GM18870 (cell line): ENCODE data around the gene HLF.

ENCODE experiments used
- ATAC-seq: cut with Tn5 transposase; IDR thresholded peaks from one replicate; pipeline ENCODE4 v1.9.1; 2021; ENCODE audit warnings: moderate library complexity; ENCODE audit not compliant: unreplicated experiment

HLF gene

DNA sequence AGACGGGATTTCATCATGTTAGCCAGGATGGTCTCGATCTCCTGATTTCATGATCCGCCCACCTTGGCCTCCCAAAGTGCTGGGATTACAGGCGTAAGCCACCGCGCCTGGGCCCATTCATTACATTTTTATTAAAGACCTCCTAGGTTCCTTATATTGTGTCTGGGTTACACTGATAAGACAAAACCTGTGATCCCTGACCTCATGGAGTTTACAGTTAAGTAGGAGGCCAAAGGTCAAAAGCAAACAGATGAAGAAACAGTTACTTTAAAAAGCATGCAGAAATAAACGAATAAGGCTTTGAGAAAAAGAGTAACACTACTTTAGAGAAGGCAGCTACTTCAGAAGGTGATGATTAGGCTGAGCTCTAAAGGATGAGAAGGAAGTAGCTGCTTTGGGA, 14.9 kb upstream of the HLF start:
- ATAC-seq = no peak

DNA sequence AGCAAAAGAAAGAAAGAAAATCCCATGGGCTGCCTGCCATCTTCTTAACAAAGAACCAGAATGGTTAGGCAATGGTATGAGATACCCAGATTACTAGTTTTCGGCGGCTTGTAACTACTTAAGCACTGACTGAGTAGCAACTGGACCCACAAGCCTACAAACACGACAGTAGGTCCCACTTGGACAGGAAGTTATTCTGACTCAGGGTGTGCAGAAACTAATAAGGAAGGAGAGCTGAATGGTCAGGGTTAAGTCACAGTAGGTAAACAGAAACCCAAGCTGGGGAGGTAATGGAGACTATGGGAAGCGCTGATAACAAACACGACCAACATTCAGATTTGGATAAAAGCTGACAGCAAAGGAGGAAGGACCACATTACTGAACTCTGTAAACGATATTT, 10.4 kb upstream of the HLF start:
- ATAC-seq = no peak

DNA sequence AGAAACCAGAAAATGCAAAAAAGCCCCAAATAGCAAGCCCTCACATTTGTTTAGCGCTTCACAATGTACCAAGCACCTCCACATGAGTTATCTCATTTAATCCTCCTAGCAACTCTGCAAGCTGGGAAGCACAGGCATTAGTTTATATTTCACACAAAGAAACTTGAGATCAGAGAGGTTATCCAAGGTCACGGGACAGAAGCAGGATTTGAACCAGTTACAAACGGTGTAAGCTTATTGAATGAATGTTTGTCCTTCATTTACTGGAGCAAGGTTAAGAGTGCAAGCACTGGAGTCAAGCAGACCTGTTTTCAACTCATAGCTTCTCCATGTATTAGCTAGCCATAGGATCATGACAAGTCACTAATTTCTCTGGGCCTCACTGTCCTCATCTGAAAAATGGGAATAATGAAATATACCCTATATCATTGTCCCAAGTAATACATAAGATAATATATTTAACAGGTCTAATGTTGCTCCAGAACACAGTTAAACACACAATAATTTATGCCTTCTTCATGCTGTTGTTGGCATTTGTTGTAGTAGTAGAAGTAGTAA, 6.1 kb upstream of the HLF start:
- no peak for ATAC-seq

DNA sequence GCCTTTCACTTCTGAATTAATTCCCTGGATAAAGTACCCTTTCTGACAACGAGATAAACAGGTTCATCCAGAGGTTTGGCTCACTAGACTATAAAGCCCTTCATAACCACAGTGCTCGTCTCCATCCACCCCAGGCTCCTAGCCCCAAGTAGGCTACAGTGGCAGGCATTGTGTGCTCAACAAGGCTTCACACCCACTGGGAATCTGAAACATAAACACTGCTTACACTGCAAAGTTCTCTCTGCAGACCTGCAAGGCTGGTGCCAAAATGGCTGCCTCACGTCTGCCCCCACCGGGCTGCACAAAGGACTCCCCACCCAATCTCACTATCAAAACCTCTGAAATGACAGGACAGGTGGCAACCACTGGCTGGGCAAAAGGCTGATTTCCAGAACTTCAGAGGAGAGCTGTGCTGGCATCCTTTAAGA, 5.1 kb upstream of the HLF start:
- no peak for ATAC-seq

DNA sequence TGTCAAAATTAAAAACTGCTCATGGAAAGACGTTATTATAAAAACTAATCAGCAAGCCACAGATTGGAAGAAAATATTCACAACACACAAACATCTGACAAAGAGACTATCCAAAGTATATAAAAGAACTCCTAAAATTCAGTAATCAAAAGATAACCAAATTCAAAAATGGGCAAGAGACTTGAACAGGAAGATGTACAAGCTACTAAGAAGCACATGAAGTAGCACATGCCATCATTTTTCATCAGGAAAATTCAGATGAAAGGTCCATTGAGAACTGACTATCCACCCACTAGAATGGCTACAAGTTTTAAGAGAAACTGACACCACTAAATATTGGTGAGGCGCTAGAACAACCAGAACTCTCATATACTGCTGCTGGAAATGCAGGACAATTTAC, 3.4 kb upstream of the HLF start:
- ATAC-seq = no peak

DNA sequence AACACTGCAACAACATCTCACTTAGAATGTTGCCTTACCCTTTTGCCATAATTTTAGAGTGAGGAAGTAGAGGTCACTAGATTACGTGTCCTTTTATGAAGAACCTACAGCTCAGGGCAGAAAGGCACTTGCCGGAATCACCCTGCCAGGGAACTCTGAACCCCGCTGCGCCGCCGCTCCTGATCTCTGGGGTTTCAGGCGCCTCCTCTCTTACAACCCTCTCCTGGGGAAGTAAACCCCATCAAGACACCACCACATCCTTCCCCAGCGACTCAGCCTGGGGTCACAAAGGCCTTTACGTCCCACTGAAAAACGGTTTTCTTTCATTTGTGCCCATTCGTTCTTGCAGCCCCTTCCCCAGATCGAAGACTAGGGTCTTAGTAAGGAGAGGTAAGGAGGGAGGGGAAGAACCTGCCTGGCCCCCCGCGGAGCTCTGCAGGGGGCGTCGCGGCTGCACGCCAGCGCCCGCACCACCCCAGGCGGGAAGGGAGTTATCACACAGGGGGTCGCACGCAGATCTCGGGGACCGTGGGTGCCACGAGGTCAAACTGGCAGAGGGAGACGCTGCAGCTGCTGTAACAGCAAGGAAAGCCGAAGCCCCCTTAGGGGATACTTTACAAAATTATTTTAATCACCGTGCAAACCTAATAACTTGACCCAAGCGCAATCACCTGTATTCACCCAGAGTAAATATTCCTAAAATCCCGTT, 1.0 kb upstream of the HLF start:
- ATAC-seq = no peak

DNA sequence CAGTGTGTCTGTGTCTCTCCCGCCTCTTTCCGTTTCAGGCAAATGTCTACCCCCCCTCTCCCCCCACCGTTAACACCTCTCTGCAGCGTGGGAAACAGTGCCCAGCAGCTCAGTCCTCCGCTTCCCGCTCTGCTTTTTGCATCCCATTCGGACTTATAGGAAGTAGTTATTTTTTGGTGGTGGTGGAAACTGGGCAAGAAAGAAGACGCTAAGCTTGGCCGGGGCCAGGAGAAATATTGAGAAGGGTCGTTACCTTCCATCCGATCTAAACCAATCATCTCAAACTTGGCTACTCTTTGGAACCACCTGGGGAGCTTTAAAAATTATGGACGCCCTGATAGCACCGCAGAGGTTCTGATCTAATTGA, 499 bp upstream of the HLF start:
- no peak for ATAC-seq

DNA sequence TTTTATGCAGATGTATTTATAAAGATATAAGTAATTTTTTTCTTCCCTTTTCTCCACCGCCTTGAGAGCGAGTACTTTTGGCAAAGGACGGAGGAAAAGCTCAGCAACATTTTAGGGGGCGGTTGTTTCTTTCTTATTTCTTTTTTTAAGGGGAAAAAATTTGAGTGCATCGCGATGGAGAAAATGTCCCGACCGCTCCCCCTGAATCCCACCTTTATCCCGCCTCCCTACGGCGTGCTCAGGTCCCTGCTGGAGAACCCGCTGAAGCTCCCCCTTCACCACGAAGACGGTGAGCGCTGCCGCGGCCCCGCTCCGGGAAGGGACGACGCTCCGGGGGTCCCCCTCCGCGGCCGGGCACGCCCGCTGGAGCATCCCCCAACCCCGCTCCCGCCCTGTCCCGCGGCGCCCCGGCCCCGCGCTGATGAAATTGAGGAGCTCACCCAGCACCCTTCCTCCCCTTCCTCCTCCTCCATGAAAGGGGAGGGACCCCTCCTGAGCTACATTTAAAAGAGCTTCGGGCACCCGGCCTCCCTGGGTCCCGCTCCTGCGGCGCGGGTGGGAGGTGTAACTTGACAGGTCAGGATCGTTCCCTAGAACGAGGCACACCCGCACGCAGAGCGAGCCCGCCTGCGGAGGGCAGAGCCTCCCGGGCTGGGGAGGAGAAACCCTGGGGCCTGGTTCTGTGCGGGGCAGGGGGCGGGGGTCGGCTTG, 706 bp downstream of the HLF start:
- ATAC-seq = no peak

DNA sequence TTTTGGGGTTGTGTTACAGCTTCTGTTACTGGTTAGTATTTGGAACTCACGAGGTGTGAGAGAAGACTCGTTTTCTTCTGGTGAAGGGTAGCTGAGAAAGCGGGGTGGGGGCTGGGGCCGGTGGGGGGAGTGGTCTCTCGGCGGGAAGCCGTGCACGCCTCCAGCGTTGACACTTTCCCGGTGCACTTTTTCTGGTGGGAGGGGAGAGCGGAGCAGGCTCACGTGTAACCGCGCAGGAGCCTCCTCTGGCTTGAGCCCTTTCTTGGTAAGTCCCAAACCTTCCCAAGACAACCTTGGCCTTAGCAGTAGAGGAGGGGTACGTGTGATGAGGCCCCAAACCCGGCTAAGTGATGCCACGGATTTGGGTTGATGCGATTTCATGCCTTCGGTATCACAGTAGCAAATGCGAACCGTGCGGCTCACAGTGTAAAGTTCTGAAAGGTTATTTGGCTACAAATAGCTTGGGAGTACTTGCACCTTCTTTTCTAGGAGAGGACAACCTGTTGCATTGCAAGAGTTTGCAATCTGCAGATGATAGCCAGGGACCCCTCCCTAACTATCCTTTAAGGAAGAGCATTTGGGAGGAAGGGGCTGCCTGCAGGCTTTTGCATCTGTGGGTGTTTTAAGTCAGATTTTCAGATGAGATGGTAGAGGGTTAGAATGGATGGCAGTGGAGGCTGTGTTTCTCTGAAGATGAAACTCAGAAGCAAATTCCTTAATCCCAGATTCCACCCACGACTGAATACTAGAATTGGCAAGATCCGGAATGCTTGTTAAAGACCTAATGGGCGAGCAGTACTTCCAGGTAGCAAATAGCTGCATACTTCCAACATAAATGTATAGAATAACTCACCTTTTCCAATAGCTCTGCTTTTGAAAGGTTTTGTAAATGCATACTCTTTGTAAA, 1.5 kb downstream of the HLF start:
- no peak for ATAC-seq

DNA sequence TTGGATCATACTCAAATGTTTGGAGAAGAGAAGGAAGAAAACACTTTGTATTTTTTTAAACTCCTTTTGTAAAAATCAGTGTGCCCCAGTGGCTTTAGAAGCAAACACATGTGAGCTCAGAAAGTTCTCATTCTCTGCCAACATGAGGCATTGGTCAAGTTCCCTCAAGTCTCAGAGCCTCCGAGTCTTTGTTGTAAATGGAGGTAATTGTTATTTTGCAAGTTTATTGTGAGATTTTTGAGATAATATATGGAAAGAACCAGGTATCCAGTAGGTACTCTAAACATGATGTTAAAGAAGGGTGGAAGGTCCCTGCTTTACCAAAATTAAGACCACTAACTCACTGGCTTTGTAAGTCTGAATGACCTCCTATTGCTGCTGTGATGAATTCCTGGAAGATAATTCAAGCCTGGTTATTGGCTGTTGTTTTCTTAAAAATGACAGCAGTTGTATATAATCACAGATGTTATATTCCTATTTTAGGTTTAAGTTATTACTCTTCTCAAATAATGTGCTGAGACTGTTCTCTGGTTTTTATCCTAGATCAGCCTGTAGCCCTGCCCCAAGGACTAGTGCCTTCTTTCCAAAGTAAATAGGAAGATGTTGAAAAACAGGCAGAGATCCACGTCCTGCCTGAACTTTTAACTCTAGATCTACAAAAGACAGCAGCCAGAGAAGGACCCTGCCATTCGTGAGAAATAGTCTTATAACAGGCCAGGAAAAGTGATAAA, 2.4 kb downstream of the HLF start:
- no peak for ATAC-seq

DNA sequence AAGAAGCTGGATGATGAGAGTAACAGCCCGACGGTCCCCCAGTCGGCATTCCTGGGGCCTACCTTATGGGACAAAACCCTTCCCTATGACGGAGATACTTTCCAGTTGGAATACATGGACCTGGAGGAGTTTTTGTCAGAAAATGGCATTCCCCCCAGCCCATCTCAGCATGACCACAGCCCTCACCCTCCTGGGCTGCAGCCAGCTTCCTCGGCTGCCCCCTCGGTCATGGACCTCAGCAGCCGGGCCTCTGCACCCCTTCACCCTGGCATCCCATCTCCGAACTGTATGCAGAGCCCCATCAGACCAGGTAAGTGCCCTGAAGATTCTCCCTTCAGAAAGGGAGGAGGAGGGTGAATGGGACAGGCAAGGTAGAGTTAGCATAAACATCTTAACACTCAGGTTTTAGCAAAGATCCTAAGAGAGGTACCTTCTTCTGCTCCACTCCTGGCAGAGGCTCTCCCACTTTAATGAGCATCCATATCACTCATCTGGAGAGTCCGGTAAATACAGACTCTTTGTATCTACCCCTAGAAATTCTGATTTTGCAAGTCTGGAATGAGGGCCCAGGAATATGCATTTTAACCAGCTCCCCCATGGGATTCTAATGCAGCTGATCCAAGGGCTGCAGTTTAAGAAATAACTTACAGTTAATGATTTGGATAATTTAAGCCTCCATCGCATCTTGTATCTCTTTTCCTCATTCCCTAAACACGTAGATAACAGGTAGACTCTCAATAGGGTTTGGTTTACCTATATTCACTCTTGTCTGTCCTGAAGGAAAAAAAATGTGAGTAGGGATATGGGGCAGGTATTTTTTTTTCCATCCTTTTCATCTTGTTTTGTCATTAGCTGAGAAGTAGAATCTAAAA, 3.3 kb downstream of the HLF start:
- no peak for ATAC-seq

DNA sequence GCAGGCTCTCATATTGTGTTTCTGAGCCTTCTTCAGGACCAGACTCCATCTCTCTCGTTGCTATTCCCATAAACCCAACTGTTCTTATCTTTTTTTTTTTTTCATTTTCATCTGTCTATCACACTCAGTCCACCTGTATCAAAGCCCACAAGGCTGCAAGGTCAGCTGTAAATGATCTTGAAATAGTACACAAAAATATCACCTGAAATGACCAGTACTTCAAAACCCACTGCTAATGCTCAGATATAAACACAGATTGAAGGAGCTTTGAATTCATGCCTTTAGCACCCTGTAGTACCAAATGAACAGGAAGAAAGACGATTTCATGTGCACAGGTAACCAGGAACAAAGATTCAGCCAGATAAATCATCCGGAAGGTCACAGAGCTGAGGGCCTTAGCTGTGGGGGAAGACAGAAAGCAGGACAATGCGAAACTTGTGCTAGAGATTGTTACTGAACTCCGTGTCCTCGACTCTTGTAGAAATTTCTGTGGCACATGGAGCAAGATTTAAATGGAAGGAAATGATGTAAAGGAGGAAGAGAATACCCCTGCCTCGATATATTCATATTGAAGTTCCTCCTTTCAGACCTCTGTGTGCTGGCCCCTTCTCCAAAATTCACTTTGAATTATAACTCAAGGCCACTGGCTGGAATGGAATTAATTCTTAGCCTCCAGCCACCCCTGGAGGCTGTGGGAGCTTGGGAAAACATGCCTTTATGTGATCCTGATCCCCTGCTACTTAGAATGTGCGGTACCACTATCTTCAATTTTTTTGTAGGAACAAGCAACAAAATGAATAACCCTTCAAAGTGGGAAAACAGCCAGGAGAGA, 4.1 kb downstream of the HLF start:
- ATAC-seq = no peak

DNA sequence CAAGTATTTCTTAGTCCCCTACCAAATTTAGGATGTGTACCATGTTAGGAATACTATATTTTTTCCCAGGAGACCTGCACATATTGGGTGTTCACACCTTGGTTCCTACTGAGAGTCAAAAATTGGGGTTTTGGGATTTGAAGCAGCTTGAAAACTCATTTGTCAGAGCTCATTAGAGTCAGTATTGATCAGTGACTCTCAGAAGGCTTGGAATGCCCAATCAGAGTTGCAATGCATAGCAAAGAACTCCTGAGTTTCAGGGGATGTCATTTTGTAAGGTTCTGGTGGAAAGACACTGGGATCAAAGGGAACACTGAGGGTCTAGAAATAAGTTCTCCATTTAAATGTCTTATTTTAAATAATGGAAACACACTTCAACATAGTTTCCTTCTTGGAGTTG, 5.1 kb downstream of the HLF start:
- no peak for ATAC-seq

DNA sequence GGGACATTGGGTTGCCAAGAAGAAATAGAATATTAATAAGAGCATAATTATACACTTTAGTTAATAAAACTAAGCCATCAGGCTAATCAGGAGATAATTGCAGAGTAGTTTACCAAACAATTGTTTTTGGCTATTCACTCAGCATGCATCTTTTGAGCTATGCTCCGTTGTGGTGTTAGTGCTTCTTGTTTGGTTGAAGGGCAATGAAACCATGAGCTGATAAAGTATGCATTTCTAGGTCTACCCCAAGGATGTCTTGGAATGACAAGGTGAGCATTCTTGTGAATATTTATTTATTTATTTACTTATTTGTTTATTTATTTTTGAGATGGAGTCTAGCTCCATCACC, 6.4 kb downstream of the HLF start:
- no peak for ATAC-seq

DNA sequence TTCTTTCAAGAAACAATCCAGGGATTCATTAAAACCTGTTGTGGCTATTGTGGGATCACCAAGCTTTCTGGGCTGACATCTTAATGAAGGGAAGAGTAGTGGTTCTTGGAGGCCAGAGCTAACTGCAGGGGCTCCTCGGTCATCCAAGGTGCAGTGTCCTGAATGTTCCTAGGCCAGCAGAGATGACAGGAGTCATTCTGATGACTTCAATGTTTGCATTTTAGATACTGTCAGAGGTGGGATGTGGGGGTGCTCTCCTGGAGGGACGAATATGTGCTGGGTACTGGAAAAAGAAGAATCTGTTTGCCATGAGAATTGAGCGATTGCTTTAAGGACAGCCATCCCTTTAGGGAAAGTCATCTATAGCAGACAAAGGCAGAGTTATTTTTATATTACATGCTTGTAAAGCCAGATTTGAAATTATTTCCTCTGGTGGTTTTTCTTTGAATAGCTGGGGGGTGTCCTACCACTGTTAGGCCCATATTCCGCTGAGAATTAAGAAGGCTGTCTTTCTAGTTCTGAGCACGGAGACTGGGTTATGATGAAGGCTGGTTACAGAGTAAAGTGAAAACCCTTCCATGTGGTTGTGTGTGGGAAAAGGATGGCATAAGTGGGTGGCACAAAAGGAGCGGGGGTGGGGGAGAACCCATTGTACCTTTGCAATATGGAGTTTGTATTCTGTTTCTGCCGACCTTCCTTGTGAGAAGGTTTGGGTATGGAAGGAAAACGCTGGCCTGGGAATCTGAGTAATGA, 7.4 kb downstream of the HLF start:
- ATAC-seq = no peak

DNA sequence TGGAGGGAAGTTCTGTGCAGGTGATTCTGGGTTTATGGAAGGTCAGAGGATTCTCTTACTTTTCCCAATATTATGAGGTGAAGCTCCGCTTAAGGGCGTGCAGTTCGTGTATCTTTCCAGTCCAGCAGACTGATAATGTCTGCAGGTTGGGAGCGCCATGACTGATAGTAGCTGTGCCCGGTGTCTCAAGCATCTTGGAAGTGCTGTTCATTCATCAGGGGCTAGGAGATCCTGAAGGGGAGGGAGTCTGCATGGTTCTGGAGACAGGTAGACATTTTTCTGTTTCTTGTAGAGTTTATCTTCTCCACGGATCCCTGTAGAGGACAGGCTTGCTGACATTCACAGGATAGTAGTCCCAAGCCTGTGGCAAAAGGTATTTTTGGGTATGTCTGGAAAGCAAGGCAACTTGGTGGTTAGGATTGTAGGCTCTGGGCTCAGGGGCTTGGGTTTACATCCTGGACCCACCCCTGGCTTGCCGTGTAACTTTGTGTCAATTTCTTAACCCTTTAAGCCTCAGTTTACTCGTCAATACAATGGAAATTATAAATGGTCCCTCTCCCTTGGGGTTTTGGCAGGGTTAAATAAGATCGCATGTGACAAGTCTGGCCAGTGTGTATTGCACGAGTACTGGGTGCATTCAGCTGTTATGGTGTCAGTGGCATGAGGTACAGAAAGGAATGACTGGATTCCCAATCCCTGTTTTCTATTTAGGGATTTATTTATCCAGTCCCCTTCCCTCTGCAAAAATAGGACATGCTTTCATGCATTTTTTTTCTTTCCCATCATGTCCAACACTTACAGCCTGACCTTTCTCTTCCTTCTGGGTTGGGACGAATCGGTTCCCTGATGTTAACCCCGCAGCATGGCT, 8.2 kb downstream of the HLF start:
- ATAC-seq = no peak

DNA sequence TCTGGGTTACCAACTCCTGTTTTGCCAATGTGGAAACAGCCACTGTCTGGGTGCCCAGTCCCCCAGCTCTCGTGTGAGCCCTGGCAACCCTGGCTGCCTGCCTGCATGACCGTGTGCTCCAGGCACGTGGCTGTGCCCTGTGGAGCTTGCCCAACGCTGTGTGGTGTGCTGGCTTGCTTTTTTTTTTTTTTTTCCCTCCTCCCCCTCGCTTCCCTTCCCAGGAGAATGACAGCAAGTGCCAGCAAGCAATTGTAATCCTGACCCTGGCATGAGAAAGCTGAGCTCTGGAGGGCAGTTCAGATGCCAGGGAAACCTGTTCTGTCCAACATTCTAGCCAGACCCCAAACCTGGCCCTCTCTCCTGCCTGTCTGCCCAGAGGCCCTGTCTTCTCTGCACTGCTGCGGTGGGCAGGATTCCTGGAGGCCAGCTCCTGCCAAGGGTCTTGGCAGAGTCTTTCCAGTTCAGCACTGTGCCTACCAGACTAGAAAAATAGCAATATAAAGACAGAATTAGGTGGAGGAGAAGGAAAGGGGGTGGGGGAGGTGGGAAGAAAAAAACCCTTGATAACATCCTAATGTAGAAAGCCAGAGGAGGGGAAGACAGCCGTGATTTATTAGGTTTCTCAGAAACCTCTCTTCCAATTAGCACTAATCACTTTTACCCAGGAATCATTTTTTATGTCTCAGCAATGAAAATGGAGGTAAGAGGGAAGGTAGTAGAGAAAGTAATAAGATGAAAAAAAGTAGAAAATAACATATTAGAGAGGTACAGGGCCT, 9.0 kb downstream of the HLF start:
- ATAC-seq = no peak
